HG02759 (cell line): ENCODE measurements around the gene INTS7.
"Not testable (repeated sequence)": the region's sequence is repeated elsewhere in the genome, so short reads cannot be mapped to it uniquely, and the experiment has no call there.

Experiments
- ATAC-seq: cut with Tn5 transposase; IDR thresholded peaks from one replicate; pipeline ENCODE4 v1.9.1; 2021; ENCODE audit warnings: mild to moderate bottlenecking, moderate library complexity; ENCODE audit not compliant: unreplicated experiment

INTS7 gene

DNA sequence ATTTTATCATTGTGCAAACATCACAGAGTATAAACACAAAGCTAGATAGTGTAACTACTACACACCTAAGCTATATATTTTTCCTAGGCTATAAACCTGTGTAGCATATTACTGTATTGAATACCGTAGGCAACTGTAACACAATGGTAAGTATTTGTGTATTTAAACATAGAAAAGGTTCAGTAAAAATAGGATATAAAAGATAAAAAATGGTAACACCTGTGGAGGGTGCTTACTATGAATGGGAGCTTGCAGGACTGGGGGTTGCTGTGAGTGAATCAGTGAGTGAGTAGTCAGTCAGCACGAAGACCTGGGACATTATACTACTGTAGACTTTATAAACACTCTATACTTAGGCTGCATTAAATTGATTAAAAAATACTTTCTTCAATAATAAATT, 4.3 kb upstream of the INTS7 start:
- ATAC-seq = no peak

DNA sequence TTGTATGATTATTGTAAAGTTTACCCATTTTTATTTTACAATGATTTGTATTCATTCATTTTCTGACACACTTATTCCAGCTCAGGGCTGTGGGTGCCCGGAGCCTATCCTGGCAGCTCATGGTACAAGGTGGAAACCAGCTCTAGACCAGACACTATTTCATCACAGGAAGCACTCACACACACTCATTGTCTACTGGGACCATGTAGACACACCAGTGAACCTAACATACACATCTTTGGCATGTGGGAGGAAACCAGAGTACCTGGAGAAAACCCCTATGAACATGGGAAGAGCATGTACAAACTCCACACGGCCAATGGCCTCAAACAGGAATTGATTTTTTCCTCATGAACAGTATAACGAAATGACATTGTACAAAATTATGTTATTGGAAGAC, 2.5 kb upstream of the INTS7 start:
- ATAC-seq = no peak

DNA sequence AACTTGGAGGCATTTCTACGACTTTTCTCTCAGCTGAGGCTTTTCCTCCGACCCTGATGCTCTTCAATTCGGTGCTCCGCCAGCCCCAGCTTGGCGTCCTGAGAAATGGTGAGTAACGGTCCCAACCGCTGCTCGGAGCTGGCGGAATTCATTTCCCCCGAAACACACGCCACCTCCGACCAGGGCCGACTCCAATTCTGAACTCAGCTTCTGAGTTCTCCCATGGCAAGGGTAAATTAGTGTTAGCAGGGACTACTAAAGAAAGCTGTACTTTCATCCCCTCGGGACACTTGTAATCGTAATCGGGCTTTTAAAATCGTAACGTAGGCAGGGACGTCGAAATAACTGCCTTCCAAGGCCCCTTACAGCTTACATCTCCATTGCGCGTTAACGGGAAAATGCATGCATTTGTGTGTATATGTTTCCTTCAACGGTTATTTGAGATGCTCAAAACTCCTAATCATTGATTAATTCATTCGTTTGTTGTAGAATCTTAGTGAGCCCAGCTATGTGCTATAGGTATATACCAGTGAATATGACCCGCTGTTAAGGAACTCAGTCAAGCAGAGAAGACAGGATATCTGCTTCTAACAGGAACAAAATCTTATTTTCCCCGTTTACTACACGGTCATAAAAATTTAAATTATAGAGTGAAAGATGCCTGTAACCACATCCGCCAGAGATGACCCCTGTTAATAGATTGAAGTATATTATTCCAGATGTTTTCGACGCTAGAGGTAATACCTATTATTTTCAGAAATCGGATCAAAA, 663 bp upstream of the INTS7 start:
- peak; percentile 20 for ATAC-seq

DNA sequence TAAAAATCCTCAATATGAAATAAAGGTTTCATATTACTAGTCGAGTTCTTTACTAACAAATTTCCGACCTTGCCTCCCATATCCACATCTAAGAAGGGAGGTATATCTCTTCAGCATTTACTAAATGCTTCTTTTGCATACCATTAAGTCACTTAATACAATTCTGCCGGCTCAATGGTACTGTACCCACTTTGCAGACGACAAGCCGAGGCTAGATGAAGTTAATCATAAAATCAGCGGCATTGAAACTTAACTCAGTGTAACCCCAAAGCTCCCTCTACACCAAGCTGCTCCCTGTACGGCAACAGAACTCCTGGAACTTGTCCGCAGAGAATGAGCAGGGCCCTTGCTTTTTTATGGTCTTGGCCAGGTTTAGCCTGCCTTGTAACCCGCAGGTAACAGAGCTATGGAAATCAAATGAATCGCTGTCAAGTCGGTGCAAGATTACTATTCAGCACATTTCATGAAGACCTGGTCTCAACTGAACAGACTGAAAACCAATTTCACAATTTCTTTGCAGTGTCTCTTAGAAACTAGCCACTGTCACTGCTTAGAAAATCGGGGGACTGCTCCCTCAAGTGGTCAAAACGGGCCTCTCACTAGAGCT, 738 bp downstream of the INTS7 start:
- ATAC-seq = peak; percentile 3

DNA sequence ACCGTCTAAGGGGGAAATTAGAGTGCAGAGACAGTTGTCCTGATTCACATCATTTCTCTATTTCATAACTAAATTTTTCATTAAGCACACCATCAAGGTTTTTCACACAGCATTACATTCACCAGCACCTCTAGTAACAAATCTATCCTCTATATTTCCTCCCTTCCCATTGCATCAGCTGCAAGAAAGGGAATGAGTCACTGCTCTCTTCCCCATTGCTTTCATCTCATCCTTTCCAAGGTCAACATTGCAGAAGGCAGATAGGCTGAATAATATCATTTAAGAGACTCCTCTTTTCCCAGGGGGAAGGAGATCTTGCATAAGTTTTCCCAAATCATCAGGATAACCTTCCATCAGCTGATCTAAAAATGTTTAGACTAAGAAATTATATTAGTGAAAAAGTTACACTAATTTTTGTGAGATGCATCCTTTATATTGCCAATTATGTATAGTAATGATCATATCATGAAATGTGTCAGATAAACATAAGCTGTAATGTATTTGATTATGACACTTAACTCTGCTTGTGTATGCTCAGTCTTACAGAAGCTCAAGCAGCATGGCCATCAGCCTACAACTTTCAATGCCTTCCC, 4.3 kb downstream of the INTS7 start:
- no peak for ATAC-seq

DNA sequence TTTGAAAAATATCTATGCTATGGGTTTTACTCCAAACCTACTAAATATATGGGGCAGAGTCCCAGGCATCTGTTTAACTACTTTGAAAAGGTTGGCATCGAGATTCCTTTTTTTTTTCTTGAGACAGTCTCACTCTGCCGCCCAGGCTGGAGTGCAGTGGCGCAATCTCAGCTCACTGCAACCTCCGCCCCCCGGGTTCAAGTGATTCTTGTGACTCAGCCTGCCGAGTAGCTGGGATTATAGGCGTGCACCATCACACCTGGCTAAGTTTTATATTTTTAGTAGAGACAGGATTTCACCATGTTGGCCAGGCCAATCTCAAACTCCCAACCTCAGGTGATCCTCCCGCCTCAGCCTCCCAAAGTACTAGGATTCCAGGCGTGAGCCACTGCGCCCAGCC, 7.6 kb downstream of the INTS7 start:
- not testable (repeated sequence) for ATAC-seq

DNA sequence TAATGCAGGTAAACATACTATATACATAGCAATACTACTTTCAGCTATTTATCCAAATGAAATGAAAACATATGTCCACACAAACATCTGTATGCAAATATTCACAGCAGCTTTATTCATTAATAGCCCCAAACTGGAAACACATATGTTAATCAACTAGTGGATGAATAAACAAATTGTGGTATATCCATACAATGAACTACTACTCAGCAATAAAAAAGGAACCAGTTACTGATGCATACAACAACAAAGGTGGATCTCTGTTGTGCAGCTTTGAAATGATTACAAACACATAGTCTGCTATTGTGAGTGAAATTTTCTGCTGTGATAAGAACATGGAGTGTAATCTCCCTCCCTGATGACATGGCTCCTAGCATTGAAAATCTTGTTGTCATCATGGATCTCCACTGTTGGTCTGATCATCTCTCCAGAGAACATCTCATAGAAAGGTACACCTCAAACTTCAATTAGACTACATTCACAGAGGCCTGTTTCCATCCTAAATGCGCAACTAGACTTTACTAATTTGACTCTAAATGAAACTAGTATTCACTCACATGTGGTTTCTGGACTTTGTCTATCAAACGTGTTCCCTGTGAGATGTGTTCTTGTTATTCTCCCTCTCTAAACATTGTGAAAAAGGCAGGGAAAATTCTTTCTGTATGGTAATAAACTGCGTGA, 10.7 kb downstream of the INTS7 start:
- no peak for ATAC-seq

DNA sequence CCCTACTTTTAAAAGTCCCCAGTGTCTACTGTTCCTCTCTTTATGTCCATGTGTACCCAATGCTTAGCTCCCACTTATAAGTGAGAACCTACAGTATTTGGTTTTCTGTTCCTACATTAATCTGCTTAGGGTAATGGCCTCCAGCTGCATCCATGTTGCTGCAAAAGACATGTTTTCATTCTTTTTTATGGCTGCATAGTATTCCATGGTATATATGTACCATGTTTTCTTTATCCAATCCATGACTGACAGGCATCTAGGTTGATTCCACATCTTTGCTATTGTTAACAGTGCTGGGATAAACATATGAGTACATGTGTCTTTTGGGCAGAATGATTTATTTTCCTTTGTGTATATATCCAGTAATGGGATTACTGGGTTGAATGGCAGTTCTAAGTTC, 12.4 kb downstream of the INTS7 start:
- not testable (repeated sequence) for ATAC-seq

DNA sequence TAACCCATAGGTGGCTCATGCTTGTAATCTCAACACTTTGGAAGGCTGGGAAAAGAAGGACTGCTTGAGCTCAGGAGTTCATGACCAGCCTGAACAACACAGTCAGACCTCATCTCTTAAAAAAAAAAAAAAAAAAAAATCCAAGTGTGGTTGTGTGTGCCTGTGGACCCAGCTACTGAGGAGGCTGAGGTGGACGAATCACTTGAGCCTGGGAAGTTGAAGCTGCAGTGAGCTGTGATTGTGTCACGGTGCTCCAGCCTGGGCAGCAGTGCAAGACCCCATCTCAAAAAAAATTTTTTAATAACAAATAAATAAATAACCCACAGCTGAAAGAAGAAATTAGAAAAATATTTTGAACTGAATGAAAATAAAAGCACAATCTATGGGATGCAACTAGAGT, 13.8 kb downstream of the INTS7 start:
- ATAC-seq = no peak

DNA sequence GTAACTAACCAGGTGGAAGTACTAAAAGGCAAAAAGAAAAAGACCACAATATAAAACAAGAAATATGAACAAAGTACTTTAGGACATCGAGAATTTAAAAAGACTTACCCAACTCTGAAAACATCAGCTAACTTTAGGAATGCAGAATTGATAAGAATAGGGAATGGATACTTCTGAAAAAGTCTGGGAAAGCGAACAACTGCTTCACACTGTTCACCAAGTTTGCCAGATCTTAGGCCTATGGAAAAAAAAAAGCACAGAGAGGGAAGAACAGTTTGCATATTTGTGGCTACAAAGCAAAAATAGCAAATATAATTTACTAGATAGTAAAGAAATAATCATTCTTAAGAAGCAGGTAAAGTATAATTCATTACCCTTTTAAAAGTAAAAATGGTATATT, 14.4 kb downstream of the INTS7 start:
- ATAC-seq = no peak

DNA sequence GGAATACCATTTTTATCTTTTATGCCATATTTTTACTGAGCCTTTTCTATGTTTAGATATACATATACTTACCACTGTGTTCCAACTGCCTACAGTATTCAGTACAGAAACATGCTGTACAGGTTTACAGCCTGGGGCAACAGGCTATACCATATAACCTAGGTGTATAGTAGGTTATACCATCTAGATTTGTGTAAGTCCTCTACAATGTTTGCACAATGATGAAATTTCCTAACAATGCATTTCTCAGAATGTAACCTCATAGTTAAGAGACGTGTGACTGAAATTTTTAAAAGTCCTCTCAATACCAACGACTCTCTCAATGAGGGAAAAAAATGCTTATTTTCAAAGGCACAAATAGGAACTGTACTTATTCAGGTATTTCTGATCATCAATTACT, 21.7 kb downstream of the INTS7 start:
- ATAC-seq = no peak

DNA sequence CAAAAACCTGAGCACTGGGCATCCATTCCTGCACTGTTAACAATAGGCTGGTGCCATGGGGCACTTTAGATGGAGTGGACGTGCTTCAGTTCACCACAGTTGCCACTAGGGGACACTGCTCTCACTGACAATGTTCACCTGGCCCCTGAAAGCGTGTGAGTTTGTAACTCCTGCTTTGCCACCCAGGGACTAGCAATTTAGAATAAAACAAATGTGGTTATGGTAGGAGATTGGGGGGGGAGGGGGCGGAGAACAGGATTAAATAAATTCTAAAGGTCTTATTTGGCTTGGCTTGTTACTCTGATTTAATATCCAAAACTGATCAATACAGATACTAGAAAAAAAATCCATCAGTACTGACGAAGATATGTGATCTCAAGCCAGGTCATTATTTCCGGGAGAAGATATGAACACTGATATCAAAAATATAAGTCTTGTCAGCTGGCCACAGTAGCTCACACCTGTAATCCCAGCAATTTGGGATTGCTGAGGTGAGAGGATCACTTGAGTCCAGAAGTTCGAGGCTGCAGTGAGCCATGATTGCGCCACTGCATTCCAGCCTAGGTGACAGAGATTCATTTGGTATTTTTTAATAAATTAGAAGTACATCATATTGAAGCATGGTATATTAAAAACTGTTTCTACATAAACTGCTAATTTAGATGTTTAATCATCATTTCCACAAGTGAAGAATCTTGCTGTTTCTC, 23.2 kb downstream of the INTS7 start:
- peak; percentile 89 for ATAC-seq

DNA sequence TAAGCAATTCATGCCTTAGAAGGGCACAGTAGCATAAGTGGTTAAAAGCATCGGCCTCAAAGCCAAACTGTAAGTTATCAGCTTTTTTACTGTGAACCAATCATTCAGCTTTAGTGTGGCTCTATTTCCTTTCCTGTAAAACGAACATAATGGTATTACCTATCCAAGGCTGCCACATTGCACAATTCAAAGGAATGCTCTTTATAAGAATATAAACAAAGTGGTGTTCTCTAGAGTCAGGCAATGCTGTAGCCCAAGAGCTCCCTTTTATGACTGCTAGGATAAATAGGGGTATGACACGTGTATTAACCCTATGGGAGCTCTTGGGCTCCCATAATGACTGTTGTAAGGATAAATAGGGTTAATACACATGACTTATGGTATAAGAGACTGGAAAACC, 25.4 kb downstream of the INTS7 start:
- no peak for ATAC-seq

DNA sequence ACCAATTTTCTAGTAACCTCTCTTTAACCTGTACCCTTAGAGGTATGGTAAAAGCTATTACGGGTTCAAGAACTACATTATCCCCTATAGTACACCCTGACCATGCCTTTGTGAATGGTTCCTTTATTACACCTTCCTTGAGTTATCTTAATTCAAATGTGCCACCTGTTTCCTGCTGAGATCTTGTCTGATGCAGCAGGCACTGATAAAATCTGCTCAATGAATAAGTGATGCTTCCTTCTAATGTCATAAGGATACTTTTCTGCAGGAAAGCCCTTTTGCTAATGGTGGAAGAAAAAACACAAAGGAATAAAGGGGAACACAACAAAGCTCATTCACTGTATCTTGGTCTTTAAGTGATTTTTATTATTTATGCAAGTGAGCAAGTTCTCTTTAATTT, 25.8 kb downstream of the INTS7 start:
- ATAC-seq = no peak

DNA sequence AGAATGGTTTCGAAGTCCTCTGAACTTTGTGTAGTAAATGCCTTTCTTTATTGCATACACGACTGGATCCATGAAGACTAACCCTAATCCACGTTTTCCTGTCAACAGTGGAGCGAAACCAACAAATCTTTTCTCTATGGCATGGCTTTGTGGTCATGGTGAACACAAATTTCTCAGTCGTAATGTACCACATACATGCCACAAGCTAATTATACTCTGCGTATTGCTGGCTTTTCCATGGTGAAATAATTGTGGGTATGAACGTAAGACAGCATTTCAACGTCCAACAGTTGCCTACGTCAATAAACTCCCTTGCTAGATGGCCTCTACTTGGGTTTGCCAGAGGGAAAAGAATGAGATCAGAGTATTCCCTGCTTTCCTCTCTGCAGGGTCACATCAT, 27.5 kb downstream of the INTS7 start:
- no peak for ATAC-seq

DNA sequence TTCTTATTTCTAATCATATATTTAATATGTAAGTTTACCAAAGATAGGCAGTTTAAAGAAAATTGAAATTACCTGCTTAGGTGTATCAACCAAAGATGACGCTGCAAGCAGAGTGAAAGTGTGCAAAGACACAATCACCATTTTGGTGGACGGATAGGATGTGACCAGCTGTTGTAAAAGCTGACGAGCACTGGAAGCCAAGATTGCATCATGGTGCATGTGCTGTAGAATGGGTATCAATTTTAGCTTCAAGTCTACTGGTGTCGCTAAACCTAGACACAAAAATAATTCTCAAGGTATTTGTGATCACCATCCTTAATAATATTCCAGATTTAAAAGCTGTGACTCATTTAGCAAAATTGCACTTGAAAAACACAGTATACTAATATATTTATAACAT, 28.2 kb downstream of the INTS7 start:
- no peak for ATAC-seq

DNA sequence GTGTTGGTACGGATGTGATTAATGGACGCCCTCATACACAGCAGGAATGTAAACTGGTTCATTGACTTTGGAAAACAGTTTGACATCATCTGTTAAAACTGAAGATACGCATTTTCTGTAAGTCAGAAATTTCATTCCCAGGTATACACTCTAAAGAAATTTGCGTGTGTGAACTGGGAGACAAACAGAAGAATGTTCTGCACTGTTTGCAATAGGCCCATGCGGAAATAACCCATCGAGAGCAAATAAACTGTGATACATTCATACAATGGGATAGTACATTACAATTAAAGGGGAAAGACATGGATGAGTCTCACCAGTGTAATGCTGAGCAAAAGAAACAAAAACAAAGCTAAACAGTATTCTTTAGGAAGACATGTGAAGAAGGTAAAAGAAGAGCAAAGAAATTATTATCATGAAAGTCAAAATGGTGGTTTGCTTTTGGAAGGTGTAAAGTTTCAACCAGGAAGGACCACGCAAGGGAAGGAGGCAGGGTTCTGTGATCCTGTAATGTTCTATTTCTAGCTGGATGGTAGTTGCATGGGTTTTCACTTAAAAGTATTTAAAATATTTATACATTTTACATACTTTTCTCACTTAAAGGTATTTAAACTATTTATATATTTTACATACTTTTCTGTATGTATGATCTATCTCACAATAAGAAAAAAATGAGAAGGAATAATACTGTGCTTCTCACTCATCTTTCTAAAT, 30.3 kb downstream of the INTS7 start:
- ATAC-seq = no peak

DNA sequence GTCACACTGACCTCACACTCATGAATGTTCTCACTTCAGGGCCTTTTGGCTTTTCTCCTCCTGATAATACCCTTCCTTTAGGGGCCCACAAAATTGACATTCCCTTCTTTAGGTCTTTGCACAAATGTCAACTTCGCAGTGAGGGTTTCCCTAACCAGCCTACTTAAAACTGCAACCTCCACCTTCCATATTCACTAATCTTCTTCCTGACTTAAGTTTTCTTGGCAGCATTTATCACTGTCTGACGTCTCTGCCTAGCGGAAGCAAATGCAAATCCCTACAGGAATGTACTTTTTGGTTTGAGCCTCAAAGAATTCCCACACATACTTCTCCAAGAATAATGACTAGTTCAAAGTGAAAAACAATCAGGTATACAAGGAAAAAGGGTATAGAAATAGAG, 32.8 kb downstream of the INTS7 start:
- no peak for ATAC-seq

DNA sequence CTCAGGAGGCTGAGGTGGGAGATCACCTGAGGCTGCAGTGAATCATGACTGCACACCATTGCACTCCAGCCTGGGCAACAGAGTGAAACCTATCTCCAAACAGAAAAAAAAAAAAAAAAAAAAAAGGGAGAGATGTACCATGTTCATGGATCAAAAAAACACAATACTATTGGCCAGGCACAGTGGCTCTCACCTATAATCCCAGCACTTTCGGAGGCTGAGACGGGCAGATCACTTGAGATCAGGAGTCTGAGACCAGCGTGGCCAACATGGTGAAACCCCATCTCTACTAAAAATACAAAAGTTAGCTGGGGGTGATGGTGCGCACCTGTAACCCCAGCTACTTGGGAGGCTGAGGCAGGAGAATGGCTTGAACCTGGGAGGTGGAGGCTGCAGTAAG, 37.9 kb downstream of the INTS7 start:
- not testable (repeated sequence) for ATAC-seq

DNA sequence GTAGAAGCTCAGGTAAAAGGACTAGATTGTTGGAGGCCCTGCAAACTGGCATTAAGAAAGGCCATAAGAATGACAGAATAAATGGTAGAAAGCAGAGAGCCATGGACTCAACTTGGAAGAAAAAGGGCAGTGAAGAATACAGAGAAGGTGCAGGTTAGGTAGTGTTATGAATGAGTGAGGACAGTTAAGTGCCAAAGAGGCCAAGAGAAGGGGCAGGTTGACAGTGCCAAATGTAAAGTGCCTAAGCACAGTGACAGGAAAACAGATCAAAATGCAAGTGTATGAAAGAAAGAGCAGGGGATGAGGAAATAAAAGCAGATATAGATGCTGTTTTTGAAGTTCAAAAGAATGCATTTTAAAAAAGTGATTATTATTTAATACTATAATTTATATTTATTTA, 43.7 kb downstream of the INTS7 start:
- no peak for ATAC-seq
